B cell (primary cell): ENCODE results near the gene BLID. TPM values are rescaled to one million over a fixed set of nuclear protein-coding genes. Genes with fewer than 3 reads are reported as not detected.

Experiments
- ATAC-seq: fragments of 200-7000 bp; cut with Tn5 transposase; one replicate; pipeline ENCODE4 v1.10.0; 2021; ENCODE audit warnings: low read depth, mild to moderate bottlenecking, moderate number of reproducible peaks, moderate library complexity
- CTCF ChIA-PET: fragments of 350-600 bp; sonication (Branson Sonifier 250); formaldehyde crosslinking; loops from one replicate; lab custom pipeline; 2021; ENCODE audit warnings: antibody characterized with exemption, inconsistent platforms; lab: Charles Lee
- POLR2A ChIA-PET: fragments of 350-600 bp; sonication (Branson Sonifier 250); formaldehyde crosslinking; loops from one replicate; lab custom pipeline; 2021; ENCODE audit warnings: antibody characterized with exemption; lab: Charles Lee
- DNase-seq: peaks from one replicate; pipeline ENCODE4 v3.0.0; 2013
- H2AFZ ChIP-seq: 2 replicates; pipeline ENCODE4 v1.6.1; 2012; ENCODE audit warnings: mild to moderate bottlenecking, low read depth, low read length; ENCODE audit not compliant: insufficient read depth, poor library complexity, severe bottlenecking
- H3K27ac ChIP-seq, 2 donors: 1 replicate in 1 of 2; 2 replicates in 1 of 2; pipeline ENCODE4 v1.5.1; 2012 to 2013; ENCODE audit warnings: low read length in 2 of 2, mild to moderate bottlenecking in 2 of 2, moderate library complexity in 1 of 2
- H3K27me3 ChIP-seq, 4 experiments: fragments of 200-600 bp in 1 of 4; sonication (generic) in 1 of 4; replicated peaks in 1 of 4; 1 replicate in 2 of 4; 2 replicates in 2 of 4; pipeline versions ENCODE4 v1.6.1 to v1.7.0; 2013 to 2016; ENCODE audit warnings: low read length in 3 of 4, mild to moderate bottlenecking in 2 of 4, mixed read lengths in 1 of 4, moderate library complexity in 1 of 4; ENCODE audit not compliant: insufficient read depth in 4 of 4, control insufficient read depth in 3 of 4; ENCODE audit errors: control extremely low read depth in 1 of 4
- H3K36me3 ChIP-seq, 2 experiments: replicated peaks in 1 of 2; 1 replicate in 1 of 2; 2 replicates in 1 of 2; pipeline versions ENCODE4 v1.6.1 to v1.7.1; 2013; ENCODE audit warnings: low read length in 1 of 2; ENCODE audit not compliant: insufficient read depth in 2 of 2, control insufficient read depth in 1 of 2; ENCODE audit errors: control extremely low read depth in 1 of 2, extremely low read depth in 1 of 2
- H3K4me1 ChIP-seq, 2 donors: fragments of 200-600 bp in 1 of 2; sonication (generic) in 1 of 2; 1 replicate in 1 of 2; 2 replicates in 1 of 2; pipeline versions ENCODE4 v1.5.1 to v1.6.1; 2013 to 2017; ENCODE audit warnings: low read length in 2 of 2; ENCODE audit not compliant: control insufficient read depth in 2 of 2, insufficient read depth in 2 of 2
- H3K4me2 ChIP-seq: replicated peaks from 2 replicates; pipeline ENCODE3; 2012; ENCODE audit warnings: mild to moderate bottlenecking, low read depth, low read length; ENCODE audit not compliant: poor library complexity, severe bottlenecking
- H3K4me3 ChIP-seq, 5 experiments: fragments of 200-600 bp in 1 of 5; sonication (generic) in 1 of 5; 1 replicate in 3 of 5; 2 replicates in 2 of 5; pipeline versions ENCODE4 v1.5.1 to v1.7.0; 2011 to 2016; ENCODE audit warnings: low read length in 4 of 5, mild to moderate bottlenecking in 4 of 5, low read depth in 2 of 5, control low read depth in 1 of 5, moderate library complexity in 1 of 5; ENCODE audit not compliant: insufficient read depth in 1 of 5; ENCODE audit errors: control extremely low read depth in 1 of 5, extremely low read depth in 1 of 5
- H3K79me2 ChIP-seq: fragments of 200-600 bp; sonication (generic); one replicate; pipeline ENCODE4 v1.6.0; 2016; ENCODE audit warnings: low read length; ENCODE audit not compliant: control insufficient read depth, insufficient read depth
- H3K9ac ChIP-seq: fragments of 200-600 bp; sonication (generic); 2 replicates; pipeline ENCODE4 v1.6.1; 2017; ENCODE audit warnings: mild to moderate bottlenecking, low read length, moderate library complexity
- H3K9me3 ChIP-seq, 3 donors: one replicate each; pipeline versions ENCODE4 v1.6.1 to v1.7.1; 2013; ENCODE audit warnings: low read length in 2 of 3; ENCODE audit not compliant: control insufficient read depth in 2 of 3, insufficient read depth in 1 of 3; ENCODE audit errors: control extremely low read depth in 1 of 3
- H4K20me1 ChIP-seq: 2 replicates; pipeline ENCODE4 v1.6.0; 2012; ENCODE audit warnings: mild to moderate bottlenecking, low read length; ENCODE audit not compliant: insufficient read depth, control insufficient read depth, poor library complexity, severe bottlenecking
- H3K27ac Mint-ChIP-seq: one replicate; pipeline ENCODE4 v1.8.0; 2021; ENCODE audit warnings: mixed read lengths
- H3K27me3 Mint-ChIP-seq: one replicate; pipeline ENCODE4 v1.8.0; 2021; ENCODE audit warnings: mixed read lengths
- H3K4me1 Mint-ChIP-seq: one replicate; pipeline ENCODE4 v1.8.0; 2021; ENCODE audit warnings: mixed read lengths
- H3K4me3 Mint-ChIP-seq: one replicate; pipeline ENCODE4 v1.8.0; 2021; ENCODE audit warnings: mixed read lengths
- H3K9me3 Mint-ChIP-seq: one replicate; pipeline ENCODE4 v1.8.0; 2022; ENCODE audit warnings: mixed read lengths; ENCODE audit not compliant: insufficient read depth
- EZH2 ChIP-seq: IDR thresholded peaks from 2 replicates; pipeline ENCODE4 v1.6.1; 2012; ENCODE audit warnings: borderline replicate concordance, low read depth, mild to moderate bottlenecking, moderate library complexity, low read length; ENCODE audit not compliant: insufficient read depth, poor library complexity, severe bottlenecking
- WGBS: methylation state at CpG from one replicate; pipeline ENCODE4 v1.1.5; 2013; ENCODE audit warnings: missing lambda C conversion rate; ENCODE audit not compliant: insufficient coverage; 5-methylcytosine and 5-hydroxymethylcytosine counted together
- intact Hi-C: fragments of 100-400 bp; cut with micrococcal nuclease; formaldehyde crosslinking; loops from one replicate; pipeline ENCODE4 v1.10.0; 2022
- polyA plus RNA-seq: library from polyadenylated mRNA; depleted of rRNA; stranded (reverse); fragments of >200 nt; gene quantifications from 2 replicates; pipeline ENCODE4 v1.2.3, GENCODE V29; 2012
- total RNA-seq, 2 donors: library from RNA; stranded (reverse); fragments of 120-200 nt in 1 of 2; gene quantifications; 1 replicate in 1 of 2; 2 replicates in 1 of 2; pipeline versions ENCODE4 v1.2.3 to v1.2.4, GENCODE V29; 2013 to 2022
- TF ChIP-seq, protein P1 (sequence below): fragments of 200-600 bp; IDR thresholded peaks from one replicate; pipeline ENCODE4 v1.8.0; 2022; ENCODE audit warnings: antibody characterized with exemption, mild to moderate bottlenecking

The BLID gene
- total and polyA plus RNA-seq, 2 donors (not counting 1 experiment from before 2014, with no cell fraction given) = not detected

DNA sequence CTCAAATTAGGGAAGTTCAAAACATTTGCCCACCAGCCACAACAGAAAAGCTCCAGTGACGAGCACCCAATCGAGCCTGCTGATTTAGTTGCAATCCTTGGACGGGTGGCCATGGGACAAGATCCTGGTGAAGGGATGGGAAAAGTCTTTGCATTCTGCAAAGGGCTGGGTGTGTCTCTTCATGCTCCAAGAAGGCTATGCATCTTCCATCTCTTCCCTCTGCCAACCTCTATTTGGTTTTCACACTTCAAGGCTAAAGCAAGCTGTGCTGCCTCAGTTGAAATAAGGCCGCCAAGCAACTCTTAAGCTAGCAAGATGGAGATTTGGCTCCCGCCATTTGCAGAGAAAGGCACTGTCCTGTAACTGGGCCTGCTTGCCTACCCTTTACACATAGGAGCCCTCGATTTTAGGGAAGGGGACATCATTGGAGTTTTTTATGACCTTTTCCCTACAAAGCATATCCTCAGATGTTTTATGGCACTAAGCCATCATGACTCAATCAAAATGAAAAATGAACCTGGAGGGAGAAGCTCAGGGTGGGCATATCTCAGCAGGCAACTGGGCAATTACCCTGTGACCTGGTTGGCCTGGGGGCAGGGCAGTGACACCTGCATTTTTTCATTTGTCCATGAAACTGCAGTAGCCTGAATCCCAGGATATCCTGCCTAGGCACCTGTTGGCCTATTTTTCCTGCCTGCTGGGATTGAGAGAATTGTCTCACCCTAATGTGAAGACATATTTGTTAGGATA is 45.0 kb upstream of the BLID start:
- Histone ChIP-seq H3K9ac (no peak overlapping the region), H3K4me2 (no peak overlapping the region), H3K9me3 (no peaks in the 10 kb centered on the region), H3K36me3 (no peaks in the 10 kb centered on the region), H3K4me1 (peaks cover 3% of the 10 kb centered on the region in 2 donors), H3K27ac (no peak overlapping the region), H3K27me3 (peaks cover 0 to 4% (median 3%) of the 10 kb centered on the region in 4 experiments), H3K4me3 (no peak overlapping the region), H4K20me1 (no peaks in the 10 kb centered on the region), H3K79me2 (no peaks in the 10 kb centered on the region), H2AFZ (no peak overlapping the region)
- Mint-ChIP-seq H3K4me3 (no peak overlapping the region), H3K27me3 (peaks cover 12% of the 10 kb centered on the region), H3K27ac (no peak overlapping the region), H3K4me1 (peaks cover 12% of the 10 kb centered on the region), H3K9me3 (no peaks in the 10 kb centered on the region)
- ATAC-seq = no peak
- intact Hi-C loops = no loop called here
- ChIA-PET POLR2A (no interaction called here), CTCF (no interaction called here)
- no peak for TF ChIP-seq EZH2
- TF ChIP-seq, protein P1, sequence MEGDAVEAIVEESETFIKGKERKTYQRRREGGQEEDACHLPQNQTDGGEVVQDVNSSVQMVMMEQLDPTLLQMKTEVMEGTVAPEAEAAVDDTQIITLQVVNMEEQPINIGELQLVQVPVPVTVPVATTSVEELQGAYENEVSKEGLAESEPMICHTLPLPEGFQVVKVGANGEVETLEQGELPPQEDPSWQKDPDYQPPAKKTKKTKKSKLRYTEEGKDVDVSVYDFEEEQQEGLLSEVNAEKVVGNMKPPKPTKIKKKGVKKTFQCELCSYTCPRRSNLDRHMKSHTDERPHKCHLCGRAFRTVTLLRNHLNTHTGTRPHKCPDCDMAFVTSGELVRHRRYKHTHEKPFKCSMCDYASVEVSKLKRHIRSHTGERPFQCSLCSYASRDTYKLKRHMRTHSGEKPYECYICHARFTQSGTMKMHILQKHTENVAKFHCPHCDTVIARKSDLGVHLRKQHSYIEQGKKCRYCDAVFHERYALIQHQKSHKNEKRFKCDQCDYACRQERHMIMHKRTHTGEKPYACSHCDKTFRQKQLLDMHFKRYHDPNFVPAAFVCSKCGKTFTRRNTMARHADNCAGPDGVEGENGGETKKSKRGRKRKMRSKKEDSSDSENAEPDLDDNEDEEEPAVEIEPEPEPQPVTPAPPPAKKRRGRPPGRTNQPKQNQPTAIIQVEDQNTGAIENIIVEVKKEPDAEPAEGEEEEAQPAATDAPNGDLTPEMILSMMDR = no peak
- 100% methylated on average over 2 of the region's 6 CpGs for WGBS
- no peak for DNase-seq

DNA sequence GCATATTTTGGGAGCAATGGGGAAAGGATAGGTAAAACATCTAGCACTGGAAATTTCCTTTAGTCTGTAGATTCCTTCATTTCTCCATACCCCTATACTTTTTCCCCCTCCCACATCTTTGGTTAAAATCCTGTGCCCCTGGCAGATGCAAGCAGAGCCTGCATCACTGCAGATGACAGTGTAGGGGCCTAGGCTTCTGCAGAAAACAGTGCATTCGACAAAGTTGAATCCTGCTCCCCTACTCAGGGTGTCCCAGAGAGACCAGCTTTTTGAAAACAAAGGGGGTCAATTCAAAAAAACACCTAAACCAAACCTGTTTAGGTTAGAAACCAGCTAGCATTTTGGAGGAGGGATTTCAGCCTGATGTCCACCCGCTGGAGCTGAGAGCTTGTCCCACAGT is 43.8 kb upstream of the BLID start:
- no peak for DNase-seq
- H3K27me3 Mint-ChIP-seq = peaks cover 14% of the 10 kb centered on the region
- Histone ChIP-seq H3K9ac (no peak overlapping the region), H3K4me3 (no peak overlapping the region), H4K20me1 (no peaks in the 10 kb centered on the region), H2AFZ (no peak overlapping the region), H3K4me2 (no peak overlapping the region), H3K36me3 (no peaks in the 10 kb centered on the region), H3K27me3 (peaks cover 0 to 4% (median 3%) of the 10 kb centered on the region in 4 experiments), H3K27ac (no peak overlapping the region), H3K9me3 (no peaks in the 10 kb centered on the region), H3K4me1 (peaks cover 3% of the 10 kb centered on the region in 2 donors), H3K79me2 (no peaks in the 10 kb centered on the region)
- H3K9me3 Mint-ChIP-seq = no peaks in the 10 kb centered on the region
- no peak overlapping the region for H3K27ac Mint-ChIP-seq
- ChIA-PET CTCF (no interaction called here), POLR2A (no interaction called here)
- 100% methylated on average over 1 of the region's 2 CpGs for WGBS
- no peak for ATAC-seq
- intact Hi-C loops = no loop called here
- TF ChIP-seq EZH2 = no peak
- TF ChIP-seq, protein P1 = no peak
- no peak overlapping the region for H3K4me3 Mint-ChIP-seq
- H3K4me1 Mint-ChIP-seq = peaks cover 12% of the 10 kb centered on the region
